ENCODE results near the gene JAK3. TPM values are rescaled to one million over a fixed set of nuclear protein-coding genes. Genes with fewer than 3 reads are reported as not detected.

JAK3 gene
- total RNA-seq, 1 donor from 2014 or later = 1.6 TPM

DNA sequence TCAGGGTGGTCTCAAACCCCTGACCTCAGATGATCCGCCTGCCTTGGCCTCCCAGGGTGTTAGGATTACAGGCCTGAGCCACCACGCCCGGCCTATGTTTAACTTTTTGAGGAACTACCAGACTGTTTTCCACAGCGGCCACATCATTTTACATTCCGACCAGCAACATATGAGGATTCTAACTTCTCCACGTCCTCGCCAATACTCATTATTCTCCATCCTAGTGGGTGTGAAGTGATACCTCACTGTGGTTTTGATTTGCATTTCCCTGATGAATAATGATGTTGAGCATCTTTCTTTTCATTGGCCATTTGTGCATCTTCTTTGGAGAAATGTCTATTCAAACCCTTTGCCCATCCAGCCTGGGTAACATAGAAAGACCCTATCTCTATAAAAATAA is 38.7 kb upstream of the JAK3 start:
- no peaks in the 10 kb centered on the region for H3K36me3 Mint-ChIP-seq (ENCODE audit: unreplicated experiment)

DNA sequence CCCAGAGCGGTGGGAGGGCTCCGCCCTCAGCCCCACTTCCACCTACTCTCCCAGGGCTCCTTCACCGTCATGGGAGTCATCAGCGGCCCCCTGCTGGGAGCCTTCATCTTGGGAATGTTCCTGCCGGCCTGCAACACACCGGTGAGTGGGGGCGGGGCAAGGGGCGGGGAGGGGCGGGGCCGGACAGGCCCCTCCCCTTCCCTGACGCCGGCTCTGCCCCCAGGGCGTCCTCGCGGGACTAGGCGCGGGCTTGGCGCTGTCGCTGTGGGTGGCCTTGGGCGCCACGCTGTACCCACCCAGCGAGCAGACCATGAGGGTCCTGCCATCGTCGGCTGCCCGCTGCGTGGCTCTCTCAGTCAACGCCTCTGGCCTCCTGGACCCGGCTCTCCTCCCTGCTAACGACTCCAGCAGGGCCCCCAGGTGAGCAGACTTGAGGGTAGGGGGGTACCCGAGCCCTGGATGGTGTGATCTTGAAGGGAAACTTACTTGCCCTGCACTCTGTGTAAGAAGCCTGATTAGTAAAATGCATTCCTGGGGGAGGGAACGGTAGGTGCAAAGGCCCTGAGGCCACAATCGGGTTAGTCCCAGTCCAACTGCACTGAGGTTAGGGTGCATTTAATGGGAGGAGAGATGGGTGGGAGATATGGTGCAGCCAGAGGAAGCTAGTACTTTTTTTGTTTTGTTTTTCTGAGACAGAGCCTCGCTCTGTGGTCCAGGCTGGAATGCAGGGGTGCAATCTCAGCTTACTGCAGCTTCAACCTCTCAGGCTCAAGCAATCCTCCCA is 36.0 kb upstream of the JAK3 start:
- Mint-ChIP-seq H3K27ac (ENCODE audit: unreplicated experiment) (no peak overlapping the region), H3K4me3 (ENCODE audit: unreplicated experiment) (no peak overlapping the region), H3K27me3 (ENCODE audit: unreplicated experiment) (peaks cover 7% of the 10 kb centered on the region), H3K9me3 (ENCODE audit: unreplicated experiment) (no peaks in the 10 kb centered on the region), H3K4me1 (ENCODE audit: unreplicated experiment) (no peaks in the 10 kb centered on the region), H3K36me3 (ENCODE audit: unreplicated experiment) (no peaks in the 10 kb centered on the region)
- TF ChIP-seq, protein P1, sequence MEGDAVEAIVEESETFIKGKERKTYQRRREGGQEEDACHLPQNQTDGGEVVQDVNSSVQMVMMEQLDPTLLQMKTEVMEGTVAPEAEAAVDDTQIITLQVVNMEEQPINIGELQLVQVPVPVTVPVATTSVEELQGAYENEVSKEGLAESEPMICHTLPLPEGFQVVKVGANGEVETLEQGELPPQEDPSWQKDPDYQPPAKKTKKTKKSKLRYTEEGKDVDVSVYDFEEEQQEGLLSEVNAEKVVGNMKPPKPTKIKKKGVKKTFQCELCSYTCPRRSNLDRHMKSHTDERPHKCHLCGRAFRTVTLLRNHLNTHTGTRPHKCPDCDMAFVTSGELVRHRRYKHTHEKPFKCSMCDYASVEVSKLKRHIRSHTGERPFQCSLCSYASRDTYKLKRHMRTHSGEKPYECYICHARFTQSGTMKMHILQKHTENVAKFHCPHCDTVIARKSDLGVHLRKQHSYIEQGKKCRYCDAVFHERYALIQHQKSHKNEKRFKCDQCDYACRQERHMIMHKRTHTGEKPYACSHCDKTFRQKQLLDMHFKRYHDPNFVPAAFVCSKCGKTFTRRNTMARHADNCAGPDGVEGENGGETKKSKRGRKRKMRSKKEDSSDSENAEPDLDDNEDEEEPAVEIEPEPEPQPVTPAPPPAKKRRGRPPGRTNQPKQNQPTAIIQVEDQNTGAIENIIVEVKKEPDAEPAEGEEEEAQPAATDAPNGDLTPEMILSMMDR (IDR thresholded peaks at IDR 0.05) = no peak
- no peak for DNase-seq (ENCODE audit: extremely low spot score, unreplicated experiment)

More for the DNA sequence above, 38.7 kb upstream of the JAK3 start:
- Mint-ChIP-seq H3K4me3 (ENCODE audit: unreplicated experiment) (no peak overlapping the region), H3K4me1 (ENCODE audit: unreplicated experiment) (no peaks in the 10 kb centered on the region), H3K27ac (ENCODE audit: unreplicated experiment) (no peak overlapping the region), H3K9me3 (ENCODE audit: unreplicated experiment) (no peaks in the 10 kb centered on the region), H3K27me3 (ENCODE audit: unreplicated experiment) (peaks cover 8% of the 10 kb centered on the region)
- DNase-seq (ENCODE audit: extremely low spot score, unreplicated experiment) = no peak
- TF ChIP-seq, protein P1 (IDR thresholded peaks at IDR 0.05) = no peak

DNA sequence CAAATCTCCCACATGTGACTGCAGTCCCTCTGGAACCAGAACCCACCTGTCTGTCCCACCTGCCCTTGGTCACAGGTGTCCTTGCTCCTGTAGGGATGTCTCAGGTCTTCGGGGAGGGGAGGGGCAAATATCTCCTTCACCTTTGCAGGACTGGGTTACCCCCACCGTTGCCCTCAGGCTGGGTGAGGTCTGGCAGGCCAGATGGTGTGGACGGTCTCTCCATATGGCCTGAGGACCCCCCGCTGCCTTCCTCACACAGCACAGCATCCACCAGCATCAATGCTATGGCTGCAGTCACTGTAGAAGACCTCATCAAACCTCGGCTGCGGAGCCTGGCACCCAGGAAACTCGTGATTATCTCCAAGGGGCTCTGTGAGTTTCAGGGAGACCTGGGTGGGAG is 33.9 kb upstream of the JAK3 start:
- no peak overlapping the region for H3K4me3 Mint-ChIP-seq (ENCODE audit: unreplicated experiment)
- no peaks in the 10 kb centered on the region for H3K4me1 Mint-ChIP-seq (ENCODE audit: unreplicated experiment)
- DNase-seq (ENCODE audit: extremely low spot score, unreplicated experiment) = no peak
- peaks cover 2% of the 10 kb centered on the region for H3K27me3 Mint-ChIP-seq (ENCODE audit: unreplicated experiment)
- H3K9me3 Mint-ChIP-seq (ENCODE audit: unreplicated experiment) = no peaks in the 10 kb centered on the region
- TF ChIP-seq, protein P1 (IDR thresholded peaks at IDR 0.05) = no peak
- H3K36me3 Mint-ChIP-seq (ENCODE audit: unreplicated experiment) = no peaks in the 10 kb centered on the region
- no peak overlapping the region for H3K27ac Mint-ChIP-seq (ENCODE audit: unreplicated experiment)

DNA sequence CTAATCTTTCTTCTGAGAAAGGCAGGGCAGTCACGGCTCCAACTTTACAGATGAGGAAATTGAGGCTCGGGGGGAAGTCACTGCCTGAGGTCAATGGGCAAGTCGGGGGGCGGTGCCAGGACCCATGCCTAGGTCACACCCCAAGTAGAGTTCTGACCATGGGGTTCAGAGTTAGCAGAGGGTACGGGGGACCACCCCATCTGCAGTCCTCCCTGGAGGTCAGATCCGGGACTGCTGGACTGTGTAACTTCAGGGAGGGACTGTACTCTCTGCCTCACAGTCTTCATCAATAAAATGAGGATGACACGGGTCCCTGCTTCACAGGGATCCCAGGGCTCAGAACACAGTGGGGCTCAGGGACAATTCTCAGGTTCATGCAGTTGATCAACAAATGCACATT is 31.7 kb upstream of the JAK3 start:
- no peaks in the 10 kb centered on the region for H3K4me1 Mint-ChIP-seq (ENCODE audit: unreplicated experiment)
- H3K27me3 Mint-ChIP-seq (ENCODE audit: unreplicated experiment) = peaks cover 4% of the 10 kb centered on the region
- TF ChIP-seq, protein P1 (IDR thresholded peaks at IDR 0.05) = no peak
- H3K4me3 Mint-ChIP-seq (ENCODE audit: unreplicated experiment) = no peak overlapping the region
- H3K27ac Mint-ChIP-seq (ENCODE audit: unreplicated experiment) = no peak overlapping the region
- H3K36me3 Mint-ChIP-seq (ENCODE audit: unreplicated experiment) = no peaks in the 10 kb centered on the region
- no peak for DNase-seq (ENCODE audit: extremely low spot score, unreplicated experiment)
- no peaks in the 10 kb centered on the region for H3K9me3 Mint-ChIP-seq (ENCODE audit: unreplicated experiment)

DNA sequence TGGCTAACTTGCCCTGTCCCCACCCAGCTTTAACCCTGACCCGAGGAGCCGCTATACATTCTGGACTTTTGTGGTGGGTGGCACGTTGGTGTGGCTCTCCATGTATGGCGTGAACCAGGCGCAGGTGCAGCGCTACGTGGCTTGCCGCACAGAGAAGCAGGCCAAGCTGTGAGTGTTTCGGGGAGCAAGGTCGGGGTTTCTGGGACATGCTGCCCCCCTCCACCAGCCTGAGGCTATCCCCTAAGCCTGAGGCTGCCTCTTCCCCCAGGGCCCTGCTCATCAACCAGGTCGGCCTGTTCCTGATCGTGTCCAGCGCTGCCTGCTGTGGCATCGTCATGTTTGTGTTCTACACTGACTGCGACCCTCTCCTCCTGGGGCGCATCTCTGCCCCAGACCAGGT is 29.9 kb upstream of the JAK3 start:
- Mint-ChIP-seq H3K4me1 (ENCODE audit: unreplicated experiment) (no peaks in the 10 kb centered on the region), H3K9me3 (ENCODE audit: unreplicated experiment) (no peaks in the 10 kb centered on the region), H3K36me3 (ENCODE audit: unreplicated experiment) (no peaks in the 10 kb centered on the region), H3K27me3 (ENCODE audit: unreplicated experiment) (peaks cover 7% of the 10 kb centered on the region), H3K4me3 (ENCODE audit: unreplicated experiment) (no peak overlapping the region), H3K27ac (ENCODE audit: unreplicated experiment) (no peak overlapping the region)
- no peak for DNase-seq (ENCODE audit: extremely low spot score, unreplicated experiment)
- TF ChIP-seq, protein P1 (IDR thresholded peaks at IDR 0.05) = no peak

All from osteocyte (in vitro differentiated cells).